Pancreas (tissue), 10 donors: Measurements from ENCODE around the gene SLC39A11. TPM values are rescaled to one million over a fixed set of nuclear protein-coding genes. Genes with fewer than 3 reads are reported as not detected.
"Not testable (repeated sequence)": the region's sequence is repeated elsewhere in the genome, so short reads cannot be mapped to it uniquely, and the experiment has no call there.

Experiments used
- ATAC-seq, 4 donors: fragments of 200-7000 bp; cut with Tn5 transposase; one replicate each; pipeline versions ENCODE4 v1.8.0 to v1.9.1; 2020; ENCODE audit warnings: mild to moderate bottlenecking in 4 of 4, moderate library complexity in 4 of 4
- DNase-seq, 6 donors: peaks; one replicate each; pipeline ENCODE4 v3.0.0-alpha.2; 2020
- FAIRE-seq: peaks from 2 replicates; lab custom pipeline; 2012; peaks lifted over from hg19 to GRCh38; lab: Jason Lieb, UNC
- H3K27ac ChIP-seq, 4 donors: fragments of 200-600 bp; sonication (generic); 1 replicate in 3 of 4; 2 replicates in 1 of 4; pipeline versions ENCODE4 v1.5.0 to v1.8.0; 2020
- H3K27me3 ChIP-seq, 4 donors: fragments of 200-600 bp; one replicate each; pipeline ENCODE4 v1.8.0; 2021
- H3K36me3 ChIP-seq, 3 donors: fragments of 200-600 bp; sonication (generic) in 1 of 3; one replicate each; pipeline versions ENCODE4 v1.5.0 to v1.8.0; 2020 to 2021
- H3K4me1 ChIP-seq, 3 donors: fragments of 200-600 bp; one replicate each; pipeline ENCODE4 v1.8.0; 2021
- H3K4me3 ChIP-seq, 4 donors: fragments of 200-600 bp; sonication (generic) in 2 of 4; one replicate each; pipeline versions ENCODE4 v1.5.0 to v1.8.0; 2020 to 2021
- H3K9me3 ChIP-seq, 4 donors: fragments of 200-600 bp; one replicate each; pipeline ENCODE4 v1.8.0; 2021
- CTCF ChIP-seq, 4 donors: fragments of 200-600 bp; sonication (generic) in 3 of 4; IDR thresholded peaks; one replicate each; pipeline versions ENCODE4 v1.5.0 to v1.8.0; 2021; ENCODE audit warnings: antibody characterized with exemption in 4 of 4
- WGBS, 2 donors: extraction: QIAGEN DNeasy Blood & Tissue Kit; methylation state at CpG; one replicate each; pipeline ENCODE4 v1.1.7; 2013; 5-methylcytosine and 5-hydroxymethylcytosine counted together
- intact Hi-C, 3 donors: fragments of 100-400 bp; cut with DNase I; formaldehyde crosslinking; loops; one replicate each; pipeline versions ENCODE4 v1.11.1 to v1.14.2; 2022
- polyA plus RNA-seq, 2 donors: library from polyadenylated mRNA; stranded (reverse); fragments of 200-250 nt; gene quantifications; one replicate each; pipeline ENCODE4 v1.2.3, GENCODE V29; 2013
- total RNA-seq, 6 donors: library from RNA; stranded (reverse); fragmentation: NEBNext Ultra II Directional in 4 of 6; extraction: Animal tissue kit (Norgen Biotek cat#: 25700) in 4 of 6; gene quantifications; one replicate each; pipeline versions ENCODE4 v1.2.1 to v1.2.4, GENCODE V29; 2021 to 2023
- donor health status: healthy with polysubstance abuse.
- donor health status: DM: no; HTN: no; CAD: no; lungs with moderate emphysema.
- donor health status: DM: no; HTN: no; CAD: no.
- donor health status: control.
- donor health status: control.
- donor health status: Bipolar disorder and iron deficiency.
- donor health status: DM: yes; HTN: yes; CAD: no.
- donor health status: DM: no; HTN: no; CAD: no.
- donor health status: DM: no; HTN: no; CAD: no.
- donor health status: DM: yes; HTN: yes; CAD: no.

SLC39A11 gene
- total and polyA plus RNA-seq, 8 donors, result 7.9 to 32.9 (median 19.9) TPM

DNA sequence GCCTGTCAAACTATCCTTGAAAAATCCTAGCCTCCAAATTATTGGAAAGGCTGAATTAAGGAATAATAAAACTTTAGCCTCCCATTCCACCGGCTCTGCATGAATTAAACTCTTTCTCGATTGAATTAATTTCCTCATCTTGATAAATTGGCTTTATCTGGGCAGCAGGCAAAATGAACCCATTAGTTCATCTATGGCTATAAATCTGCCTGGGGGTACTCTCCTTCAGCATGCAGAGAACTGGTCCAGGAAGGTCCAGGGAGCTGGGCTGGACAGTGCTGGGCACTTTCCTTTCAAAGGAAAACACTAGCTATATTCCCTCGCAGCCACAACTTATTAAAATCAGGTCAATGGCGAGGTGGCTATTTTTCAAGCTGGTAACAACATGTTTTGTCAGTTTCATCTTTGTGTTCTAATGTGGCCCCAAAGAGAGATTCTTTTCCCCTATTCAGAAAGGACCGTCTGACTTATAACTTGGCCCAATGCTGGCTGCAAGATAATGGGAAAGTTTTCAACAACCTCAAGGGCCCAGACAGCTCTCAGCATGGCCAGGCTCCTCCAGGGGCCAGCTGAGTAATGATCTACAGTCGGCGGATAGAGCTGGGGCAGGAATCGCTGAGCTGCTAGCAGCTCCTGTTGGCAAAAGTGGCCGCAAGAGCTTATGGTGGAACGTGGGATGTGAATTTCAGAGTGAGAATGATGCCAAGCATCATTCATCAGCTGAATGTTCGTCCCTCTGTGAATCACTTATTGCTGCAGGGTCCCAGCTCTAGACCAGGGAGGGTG is 326.9 kb downstream of the SLC39A11 start:
- Histone ChIP-seq H3K9me3 (no peaks in the 10 kb centered on the region), H3K27ac (no peak overlapping the region), H3K36me3 (no peaks in the 10 kb centered on the region), H3K4me3 (no peak overlapping the region), H3K27me3 (no peaks in the 10 kb centered on the region), H3K4me1 (no peaks in the 10 kb centered on the region)
- WGBS, 2 donors, result 90 to 93% methylated on average over 11 of the region's 11 CpGs
- TF ChIP-seq CTCF (IDR thresholded peaks at IDR 0.05), result no peak
- no peak for FAIRE-seq
- no peak for DNase-seq
- intact Hi-C loops, result no loop called here
- no peak for ATAC-seq

DNA sequence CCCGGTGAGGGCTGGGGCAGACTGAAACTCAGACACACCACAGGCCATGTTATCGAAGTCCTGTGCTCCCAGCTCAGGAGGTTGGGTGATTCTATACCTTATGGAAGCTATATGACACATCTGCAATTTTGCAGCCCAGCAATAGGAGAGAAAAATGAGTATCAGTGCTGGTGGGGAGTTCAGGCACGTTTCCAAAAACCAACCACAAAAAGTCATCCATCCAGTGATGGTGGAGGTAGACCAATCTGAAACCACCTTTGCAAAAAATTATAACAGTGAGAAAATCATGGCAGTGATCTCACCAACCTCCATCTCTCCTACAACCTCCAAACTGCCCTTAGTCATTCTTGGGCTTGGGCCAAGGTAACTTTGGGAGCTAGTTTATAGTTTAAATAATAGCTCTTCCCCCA is 327.9 kb downstream of the SLC39A11 start:
- FAIRE-seq, result no peak
- Histone ChIP-seq H3K36me3 (no peaks in the 10 kb centered on the region), H3K9me3 (no peaks in the 10 kb centered on the region), H3K4me1 (no peaks in the 10 kb centered on the region), H3K27ac (no peak overlapping the region), H3K4me3 (no peak overlapping the region), H3K27me3 (no peaks in the 10 kb centered on the region)
- TF ChIP-seq CTCF (IDR thresholded peaks at IDR 0.05), result no peak
- ATAC-seq, result no peak
- intact Hi-C loops, result no loop called here
- WGBS, 2 donors, result 83 to 93% methylated on average over 3 of the region's 3 CpGs
- DNase-seq, result no peak

DNA sequence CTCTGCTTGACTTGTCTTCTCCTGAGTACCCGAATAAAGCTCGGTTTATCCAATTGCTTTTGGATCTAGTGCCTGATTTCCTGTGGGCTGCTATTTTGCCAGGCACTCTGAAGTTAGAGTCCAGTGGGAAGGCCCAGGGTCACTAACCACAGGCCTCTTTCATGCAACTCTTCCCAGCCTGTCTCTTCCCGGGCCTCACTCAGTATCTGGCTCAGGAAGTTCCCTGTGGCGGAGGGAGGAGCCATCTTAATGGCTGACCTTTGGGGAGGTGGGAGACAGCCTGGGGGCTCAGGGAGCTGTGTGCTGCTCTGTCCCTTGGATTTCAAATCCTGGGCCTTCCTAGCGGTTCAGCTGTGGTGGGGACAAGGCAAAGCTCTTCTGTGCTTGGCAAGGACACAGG is 328.5 kb downstream of the SLC39A11 start:
- Histone ChIP-seq H3K4me1 (no peaks in the 10 kb centered on the region), H3K4me3 (no peak overlapping the region), H3K36me3 (no peaks in the 10 kb centered on the region), H3K27me3 (no peaks in the 10 kb centered on the region), H3K9me3 (no peaks in the 10 kb centered on the region), H3K27ac (no peak overlapping the region)
- no peak for DNase-seq
- FAIRE-seq, result no peak
- intact Hi-C loops, result no loop called here
- no peak for ATAC-seq
- TF ChIP-seq CTCF (IDR thresholded peaks at IDR 0.05), result no peak
- WGBS, 2 donors, result 77 to 98% methylated on average over 5 of the region's 5 CpGs

DNA sequence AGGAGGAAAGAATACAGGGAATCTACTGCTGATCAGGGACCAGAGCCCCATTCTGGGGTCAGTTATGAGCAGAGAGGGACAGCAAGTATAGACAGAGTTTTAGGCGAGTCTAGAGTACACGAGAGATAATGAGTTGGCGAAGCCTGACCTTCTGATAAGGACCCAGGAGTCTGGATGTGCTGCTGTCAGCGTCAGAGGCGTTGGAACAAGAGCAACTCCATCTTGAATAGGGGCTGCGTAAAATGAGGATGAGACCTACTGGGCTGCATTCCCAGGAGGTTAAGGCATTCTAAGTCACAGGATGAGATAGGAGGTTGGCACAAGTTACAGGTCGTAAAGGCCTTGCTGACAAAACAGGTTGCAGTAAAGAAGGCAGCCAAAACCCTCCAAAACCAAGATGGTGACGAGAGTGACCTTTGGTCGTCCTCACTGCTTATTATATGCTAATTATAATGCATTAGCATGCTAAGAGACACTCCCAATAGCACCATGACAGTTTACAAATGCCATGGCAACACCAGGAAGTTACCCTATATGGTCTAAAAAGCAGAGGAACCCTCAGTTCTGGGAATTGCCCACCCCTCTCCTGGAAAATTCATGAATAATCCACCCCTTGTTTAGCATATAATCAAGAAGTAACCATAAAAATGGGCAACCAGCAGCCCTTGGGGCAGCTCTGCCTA is 330.5 kb downstream of the SLC39A11 start:
- H3K4me3 ChIP-seq, H3K27me3 ChIP-seq, H3K9me3 ChIP-seq, H3K27ac ChIP-seq, intact Hi-C loops, H3K36me3 ChIP-seq, ATAC-seq, DNase-seq, FAIRE-seq, H3K4me1 ChIP-seq: not testable (repeated sequence)
- WGBS, 2 donors, result 88 to 90% methylated on average over 9 of the region's 9 CpGs

DNA sequence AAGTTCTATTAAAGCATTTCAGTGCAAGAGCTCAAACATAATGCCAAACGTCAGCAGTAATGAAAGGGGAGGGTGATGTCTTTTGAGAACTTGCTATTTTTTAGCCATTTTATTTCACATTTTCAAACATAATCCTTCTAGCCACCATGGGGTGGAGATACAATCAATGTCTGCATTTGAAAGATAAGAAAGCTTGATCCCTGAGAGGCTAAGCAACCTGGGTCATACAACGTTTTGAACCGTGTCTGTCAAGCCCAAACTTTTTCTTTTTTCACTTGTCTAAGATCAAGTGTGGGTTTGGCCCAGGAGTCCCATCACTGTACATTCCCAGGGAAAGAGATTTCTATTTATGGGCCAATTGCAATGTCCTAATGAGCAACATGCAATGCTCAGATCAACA is 331.1 kb downstream of the SLC39A11 start:
- Histone ChIP-seq H3K9me3 (no peaks in the 10 kb centered on the region), H3K4me1 (no peaks in the 10 kb centered on the region), H3K27ac (no peak overlapping the region), H3K36me3 (no peaks in the 10 kb centered on the region), H3K27me3 (no peaks in the 10 kb centered on the region), H3K4me3 (no peak overlapping the region)
- FAIRE-seq, result no peak
- no peak for TF ChIP-seq CTCF (IDR thresholded peaks at IDR 0.05)
- ATAC-seq, result no peak
- intact Hi-C loops, result no loop called here
- DNase-seq, result no peak
- WGBS, 2 donors, result 83 to 87% methylated on average over 3 of the region's 3 CpGs
